ENCODE measurements around the gene GALNT10. TPM values are rescaled to one million over a fixed set of nuclear protein-coding genes. Genes with fewer than 3 reads are reported as not detected.

Gene GALNT10
- total and polyA plus RNA-seq, 2 of the 4 experiments (the other 2 are of a cell fraction), result 46.2 to 67.0 TPM

GRCh38 chr5:154189256-154189818 is 1.2 kb upstream of the GALNT10 start:
- BruUV-seq (replicated peaks), result no TSS peak

More at GRCh38 chr5:154189256-154189818, 1.2 kb upstream of the GALNT10 start:
- peak overlapping the region; percentile 58 for H3K23ac ChIP-seq (ENCODE audit: low read depth, low read length)
- no peaks in the 10 kb centered on the region for H3K9me1 ChIP-seq (ENCODE audit: insufficient read depth, low read length)
- TF ChIP-seq POLR2A (IDR thresholded peaks at IDR 0.05; ENCODE audit: low read depth, low read length), result no peak
- no peaks in the 10 kb centered on the region for H3K36me3 ChIP-seq (ENCODE audit: control insufficient read depth, insufficient read depth, low read length)
- no peak for DNase-seq
- peak overlapping the region in 1 of 2 experiments; percentile 36; a peak in 1 of 4 replicates for H4K8ac ChIP-seq (ENCODE audit: low read depth in 2 of 2, low read length in 2 of 2)
- H3K9me3 ChIP-seq (ENCODE audit: control insufficient read depth, insufficient read depth, low read length), result no peaks in the 10 kb centered on the region
- peak overlapping the region; percentile 79 for H2AK9ac ChIP-seq (replicated peaks; ENCODE audit: low read depth, low read length, poor library complexity)
- peak overlapping the region; percentile 35; the same call in 1 of the 2 replicates for H2AK5ac ChIP-seq (ENCODE audit: low read depth, low read length)
- H3K18ac ChIP-seq (ENCODE audit: low read depth, low read length), result no peak overlapping the region
- H3K79me1 ChIP-seq (ENCODE audit: low read depth in 1 of 2, low read length in 2 of 2), result peaks cover 17 to 36% of the 10 kb centered on the region in 2 experiments
- H3K4me2 ChIP-seq (ENCODE audit: low read depth, low read length), result peak overlapping the region; percentile 79
- 0 out of 2 replicates have a peak overlapping the region, but pooled peaks have one; percentile 36 for H3K4ac ChIP-seq (ENCODE audit: low read depth, low read length)
- in situ Hi-C loops (cut with MboI; ENCODE audit: low sequenced_read_pairs) (loop anchor here (5.0 kb wide), 2 partner anchors 117 to 218 kb away; no protein-coding TSS in a partner anchor), dilution Hi-C loops (cut with HindIII; ENCODE audit: low sequenced_read_pairs, unreplicated experiment) (no loop called here), intact Hi-C loops (cut with micrococcal nuclease) (no loop called here)
- peak overlapping the region; percentile 80 for H3K4me3 ChIP-seq (ENCODE audit: insufficient read depth, low read depth, low read length)
- H2AFZ ChIP-seq (replicated peaks; ENCODE audit: low read length, poor library complexity), result peak overlapping the region; percentile 95
- H2BK120ac ChIP-seq (ENCODE audit: low read depth, low read length), result no peak overlapping the region; the same call in 1 of the 2 replicates
- no peaks in the 10 kb centered on the region for H3K27me3 ChIP-seq (ENCODE audit: control insufficient read depth, insufficient read depth, low read length)
- H4K20me1 ChIP-seq (ENCODE audit: insufficient read depth, low read length), result peaks cover 14% of the 10 kb centered on the region; the same call in 1 of the 2 replicates
- no peak overlapping the region for H2BK15ac ChIP-seq (ENCODE audit: low read depth, low read length)
- H4K91ac ChIP-seq (ENCODE audit: insufficient read depth, low read depth, low read length), result no peak overlapping the region
- POLR2A ChIA-PET (ENCODE audit: unreplicated experiment), result interaction anchor here (1.2 kb wide), 1 partner anchor 214 kb away, joined by 3 read pairs; no protein-coding TSS in a partner anchor
- H3K14ac ChIP-seq (replicated peaks; ENCODE audit: low read depth, low read length), result peak overlapping the region; percentile 29; the same call in 1 of the 2 replicates
- H3K27ac ChIP-seq (ENCODE audit: insufficient read depth, low read length), result no peak overlapping the region
- CTCF ChIA-PET, result interaction anchor here (0.6 to 1.7 kb wide), 5 partner anchors 9 to 138 kb away, joined by 3 to 13 read pairs (median 4); no protein-coding TSS in a partner anchor
- H2BK20ac ChIP-seq (ENCODE audit: low read depth, low read length), result no peak overlapping the region
- no peak overlapping the region; the same call in 1 of the 2 replicates for H3K56ac ChIP-seq (ENCODE audit: extremely low read depth, insufficient read depth, low read length)
- no peak for ATAC-seq (ENCODE audit: low read depth)
- WGBS, 2 experiments (ENCODE audit: extremely low coverage in 2 of 2, insufficient read length in 1 of 2), result 25% methylated on average over 12 of the region's 25 CpGs; no CpG with 5 or more reads in 1 of the 2 experiments
- peaks cover 12% of the 10 kb centered on the region for H3K4me1 ChIP-seq (ENCODE audit: control insufficient read depth, insufficient read depth, low read length)
- H3K9ac ChIP-seq (ENCODE audit: low read depth, low read length), result no peak overlapping the region; the same call in 1 of the 2 replicates
- no peak overlapping the region for H2BK5ac ChIP-seq (ENCODE audit: low read depth, low read length, poor library complexity, severe bottlenecking)
- H4K5ac ChIP-seq (ENCODE audit: low read depth, low read length), result no peak overlapping the region

Data from IMR-90 (cell line).